HepG2 (cell line): ENCODE results near the gene RHBDF2. TPM values are rescaled to one million over a fixed set of nuclear protein-coding genes. Genes with fewer than 3 reads are reported as not detected.

Source experiments
- IRF2 ChIP-seq: IDR thresholded peaks from 2 replicates; pipeline ENCODE4 v1.6.1; 2018; ENCODE audit warnings: missing genetic modification reagents, missing compliant biosample characterization
- JUN ChIP-seq: sonication (generic); formaldehyde crosslinking; IDR thresholded peaks from 2 replicates; pipeline ENCODE4 v1.4.0; 2020; ENCODE audit warnings: mild to moderate bottlenecking, missing genetic modification reagents
- KLF15 ChIP-seq: sonication (generic); formaldehyde crosslinking; IDR thresholded peaks from 2 replicates; pipeline ENCODE4 v1.8.1; 2023; ENCODE audit warnings: borderline replicate concordance, mild to moderate bottlenecking, inconsistent platforms, missing genetic modification reagents, mixed read lengths
- PPARG ChIP-seq: conservative IDR thresholded peaks from 2 replicates; pipeline ENCODE4 v1.6.1; 2016; ENCODE audit warnings: missing biosample characterization, missing genetic modification reagents
- RFXANK ChIP-seq: IDR thresholded peaks from 2 replicates; pipeline ENCODE4 v1.6.1; 2016
- SOX6 ChIP-seq, 2 experiments: fragments of 450-650 bp in 1 of 2; sonication (generic) in 1 of 2; formaldehyde crosslinking in 1 of 2; IDR thresholded peaks; 2 replicates each; pipeline versions ENCODE4 v1.4.0 to v1.6.1; 2017 to 2020; ENCODE audit warnings: antibody characterized with exemption in 1 of 2, mild to moderate bottlenecking in 1 of 2, missing genetic modification reagents in 1 of 2
- SP1 ChIP-seq, 2 experiments: fragments of 450-650 bp in 1 of 2; sonication (generic) in 1 of 2; formaldehyde crosslinking in 1 of 2; IDR thresholded peaks; 2 replicates each; pipeline versions ENCODE4 v1.4.0 to v1.6.1; 2016 to 2020; ENCODE audit warnings: missing genetic modification reagents in 1 of 2
- ZBTB21 ChIP-seq: sonication (generic); formaldehyde crosslinking; IDR thresholded peaks from 2 replicates; pipeline ENCODE4 v1.4.0; 2020; ENCODE audit warnings: missing genetic modification reagents
- ZFYVE20 ChIP-seq: sonication (generic); formaldehyde crosslinking; IDR thresholded peaks from 2 replicates; pipeline ENCODE4 v1.8.0; 2023; ENCODE audit warnings: low read depth, mild to moderate bottlenecking, moderate library complexity, missing genetic modification reagents, borderline replicate concordance
- ZNF232 ChIP-seq: sonication (generic); formaldehyde crosslinking; IDR thresholded peaks from 2 replicates; pipeline ENCODE4 v1.4.0; 2020; ENCODE audit warnings: missing genetic modification reagents, borderline replicate concordance
- ZNF547 ChIP-seq: sonication (generic); formaldehyde crosslinking; IDR thresholded peaks from 2 replicates; pipeline ENCODE4 v1.5.1; 2020; ENCODE audit warnings: mild to moderate bottlenecking, missing genetic modification reagents
- ZNF724P ChIP-seq: sonication (generic); formaldehyde crosslinking; IDR thresholded peaks from 2 replicates; pipeline ENCODE4 v1.8.0; 2022; ENCODE audit warnings: missing genetic modification reagents, borderline replicate concordance
- ZNF776 ChIP-seq: sonication (generic); formaldehyde crosslinking; IDR thresholded peaks from 2 replicates; pipeline ENCODE4 v1.4.0; 2020; ENCODE audit warnings: mild to moderate bottlenecking, missing genetic modification reagents
- polyA plus RNA-seq, 8 experiments: library from polyadenylated mRNA; depleted of rRNA in 3 of 8; stranded (reverse) in 7 of 8; unstranded in 1 of 8; fragments of >200 nt; fragmentation: Illumina TruSeq in 4 of 8; extraction: Trizol in 4 of 8; gene quantifications; 2 replicates each; pipeline versions ENCODE4 v1.2.1 to v1.2.3, GENCODE V29; 2011 to 2016; ENCODE audit warnings: low read depth in 4 of 8, missing spikeins in 1 of 8, mixed read lengths in 1 of 8; ENCODE audit not compliant: insufficient read depth in 1 of 8
- total RNA-seq, 5 experiments: library from RNA; depleted of rRNA; stranded (reverse); fragments of >200 nt; fragmentation: Illumina TruSeq; extraction: Trizol; gene quantifications; 2 replicates each; pipeline ENCODE4 v1.2.3, GENCODE V29; 2016; ENCODE audit warnings: low read depth in 1 of 5
- TF ChIP-seq, protein P1 (sequence below): sonication (generic); formaldehyde crosslinking; IDR thresholded peaks from 2 replicates; pipeline ENCODE4 v1.4.0; 2020; ENCODE audit warnings: mild to moderate bottlenecking, missing genetic modification reagents
- TF ChIP-seq, protein P2 (sequence below): sonication (generic); formaldehyde crosslinking; IDR thresholded peaks from 2 replicates; pipeline ENCODE4 v1.8.0; 2022; ENCODE audit warnings: mild to moderate bottlenecking, missing genetic modification reagents
- TF ChIP-seq, protein P3 (sequence below): sonication (generic); formaldehyde crosslinking; IDR thresholded peaks from 2 replicates; pipeline ENCODE4 v1.4.0; 2020; ENCODE audit warnings: missing genetic modification reagents
- TF ChIP-seq, protein P4 (sequence below): sonication (generic); formaldehyde crosslinking; IDR thresholded peaks from 2 replicates; pipeline ENCODE4 v1.4.0; 2020; ENCODE audit warnings: mild to moderate bottlenecking, missing genetic modification reagents
- TF ChIP-seq, protein P5 (sequence below): sonication (generic); formaldehyde crosslinking; IDR thresholded peaks from 2 replicates; pipeline ENCODE4 v1.4.0; 2020; ENCODE audit warnings: missing genetic modification reagents, low read depth, mild to moderate bottlenecking, borderline replicate concordance
- TF ChIP-seq, protein P6 (sequence below): sonication (generic); formaldehyde crosslinking; IDR thresholded peaks from 2 replicates; pipeline ENCODE4 v1.4.0; 2020; ENCODE audit warnings: missing genetic modification reagents

RHBDF2 gene
- total and polyA plus RNA-seq, 2 of the 13 experiments (the other 11 are each of a cell fraction or from before 2014, with no cell fraction given): 7.8 to 24.2 TPM

DNA sequence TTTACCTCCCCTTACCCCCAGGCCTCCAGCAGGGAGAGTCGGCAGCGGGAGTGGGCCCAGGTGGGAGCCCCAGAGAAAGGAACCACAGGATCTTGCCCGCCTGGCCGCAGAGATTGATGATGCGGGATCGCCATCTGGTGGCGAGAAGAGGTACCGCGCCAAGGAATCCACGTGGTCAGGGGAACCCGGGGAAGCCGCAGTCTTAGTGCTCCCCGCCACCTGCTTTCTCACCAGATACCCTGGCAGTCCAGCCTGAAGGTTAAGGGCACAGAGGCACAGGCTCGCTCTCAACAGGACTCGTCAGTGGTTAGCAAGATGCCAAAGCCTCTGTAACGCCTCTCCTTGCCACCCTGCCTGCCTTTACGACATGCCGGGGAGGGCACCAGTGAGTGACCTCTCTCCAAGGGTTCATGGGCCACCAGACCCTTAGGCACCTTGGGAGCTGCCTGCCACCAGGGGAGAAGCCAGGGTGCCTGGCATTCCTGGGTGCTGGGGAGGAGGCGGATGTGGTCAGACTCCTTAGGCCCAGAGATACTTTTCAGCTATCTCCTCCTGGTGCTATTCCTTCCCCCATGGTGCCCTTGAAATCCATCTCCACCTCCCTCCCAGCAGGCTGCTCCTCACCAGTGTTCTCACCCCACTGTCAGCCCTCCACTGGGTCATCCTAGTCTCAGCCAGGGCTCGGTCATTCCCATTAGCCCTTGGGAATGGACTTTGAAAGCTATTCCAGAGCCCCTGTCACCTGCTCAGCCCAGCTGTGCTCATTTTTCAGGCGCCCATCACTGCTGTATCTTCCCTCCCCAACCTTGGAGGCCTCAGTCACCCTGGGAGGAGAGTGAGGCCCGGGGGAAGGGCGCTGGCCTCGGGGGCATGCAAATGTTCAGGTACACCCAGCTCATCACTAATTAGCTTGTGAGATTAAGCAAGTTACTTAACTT is 5.5 kb upstream of the RHBDF2 start (continued):
- TF ChIP-seq, protein P1, sequence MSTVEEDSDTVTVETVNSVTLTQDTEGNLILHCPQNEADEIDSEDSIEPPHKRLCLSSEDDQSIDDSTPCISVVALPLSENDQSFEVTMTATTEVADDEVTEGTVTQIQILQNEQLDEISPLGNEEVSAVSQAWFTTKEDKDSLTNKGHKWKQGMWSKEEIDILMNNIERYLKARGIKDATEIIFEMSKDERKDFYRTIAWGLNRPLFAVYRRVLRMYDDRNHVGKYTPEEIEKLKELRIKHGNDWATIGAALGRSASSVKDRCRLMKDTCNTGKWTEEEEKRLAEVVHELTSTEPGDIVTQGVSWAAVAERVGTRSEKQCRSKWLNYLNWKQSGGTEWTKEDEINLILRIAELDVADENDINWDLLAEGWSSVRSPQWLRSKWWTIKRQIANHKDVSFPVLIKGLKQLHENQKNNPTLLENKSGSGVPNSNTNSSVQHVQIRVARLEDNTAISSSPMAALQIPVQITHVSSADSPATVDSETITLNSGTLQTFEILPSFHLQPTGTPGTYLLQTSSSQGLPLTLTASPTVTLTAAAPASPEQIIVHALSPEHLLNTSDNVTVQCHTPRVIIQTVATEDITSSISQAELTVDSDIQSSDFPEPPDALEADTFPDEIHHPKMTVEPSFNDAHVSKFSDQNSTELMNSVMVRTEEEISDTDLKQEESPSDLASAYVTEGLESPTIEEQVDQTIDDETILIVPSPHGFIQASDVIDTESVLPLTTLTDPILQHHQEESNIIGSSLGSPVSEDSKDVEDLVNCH (CRISPR knock-in tag): no peak
- no peak for TF ChIP-seq RFXANK (CRISPR knock-in tag)
- no peak for TF ChIP-seq SOX6 (IDR thresholded peaks at IDR 0.05)
- TF ChIP-seq SOX6 (CRISPR knock-in tag; IDR thresholded peaks at IDR 0.05): peak; percentile 37
- TF ChIP-seq JUN: no peak
- no peak for TF ChIP-seq ZBTB21
- TF ChIP-seq ZNF776 (CRISPR knock-in tag): 0 out of 2 replicates have a peak, but pooled peaks have one; percentile 22
- TF ChIP-seq, protein P2, sequence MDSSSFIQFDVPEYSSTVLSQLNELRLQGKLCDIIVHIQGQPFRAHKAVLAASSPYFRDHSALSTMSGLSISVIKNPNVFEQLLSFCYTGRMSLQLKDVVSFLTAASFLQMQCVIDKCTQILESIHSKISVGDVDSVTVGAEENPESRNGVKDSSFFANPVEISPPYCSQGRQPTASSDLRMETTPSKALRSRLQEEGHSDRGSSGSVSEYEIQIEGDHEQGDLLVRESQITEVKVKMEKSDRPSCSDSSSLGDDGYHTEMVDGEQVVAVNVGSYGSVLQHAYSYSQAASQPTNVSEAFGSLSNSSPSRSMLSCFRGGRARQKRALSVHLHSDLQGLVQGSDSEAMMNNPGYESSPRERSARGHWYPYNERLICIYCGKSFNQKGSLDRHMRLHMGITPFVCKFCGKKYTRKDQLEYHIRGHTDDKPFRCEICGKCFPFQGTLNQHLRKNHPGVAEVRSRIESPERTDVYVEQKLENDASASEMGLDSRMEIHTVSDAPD (CRISPR knock-in tag): no peak; the same call in 1 of the 2 replicates
- 0 out of 2 replicates have a peak, but pooled peaks have one; percentile 39 for TF ChIP-seq ZNF724P (CRISPR knock-in tag)
- TF ChIP-seq, protein P3, sequence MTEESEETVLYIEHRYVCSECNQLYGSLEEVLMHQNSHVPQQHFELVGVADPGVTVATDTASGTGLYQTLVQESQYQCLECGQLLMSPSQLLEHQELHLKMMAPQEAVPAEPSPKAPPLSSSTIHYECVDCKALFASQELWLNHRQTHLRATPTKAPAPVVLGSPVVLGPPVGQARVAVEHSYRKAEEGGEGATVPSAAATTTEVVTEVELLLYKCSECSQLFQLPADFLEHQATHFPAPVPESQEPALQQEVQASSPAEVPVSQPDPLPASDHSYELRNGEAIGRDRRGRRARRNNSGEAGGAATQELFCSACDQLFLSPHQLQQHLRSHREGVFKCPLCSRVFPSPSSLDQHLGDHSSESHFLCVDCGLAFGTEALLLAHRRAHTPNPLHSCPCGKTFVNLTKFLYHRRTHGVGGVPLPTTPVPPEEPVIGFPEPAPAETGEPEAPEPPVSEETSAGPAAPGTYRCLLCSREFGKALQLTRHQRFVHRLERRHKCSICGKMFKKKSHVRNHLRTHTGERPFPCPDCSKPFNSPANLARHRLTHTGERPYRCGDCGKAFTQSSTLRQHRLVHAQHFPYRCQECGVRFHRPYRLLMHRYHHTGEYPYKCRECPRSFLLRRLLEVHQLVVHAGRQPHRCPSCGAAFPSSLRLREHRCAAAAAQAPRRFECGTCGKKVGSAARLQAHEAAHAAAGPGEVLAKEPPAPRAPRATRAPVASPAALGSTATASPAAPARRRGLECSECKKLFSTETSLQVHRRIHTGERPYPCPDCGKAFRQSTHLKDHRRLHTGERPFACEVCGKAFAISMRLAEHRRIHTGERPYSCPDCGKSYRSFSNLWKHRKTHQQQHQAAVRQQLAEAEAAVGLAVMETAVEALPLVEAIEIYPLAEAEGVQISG (CRISPR knock-in tag): peak; percentile 54
- TF ChIP-seq ZNF547 (CRISPR knock-in tag): peak; percentile 49; the same call in 1 of the 2 replicates
- peak; percentile 58; the same call in 1 of the 2 replicates for TF ChIP-seq ZNF232 (CRISPR knock-in tag)
- TF ChIP-seq KLF15: no peak
- TF ChIP-seq ZFYVE20: no peak
- TF ChIP-seq, protein P4, sequence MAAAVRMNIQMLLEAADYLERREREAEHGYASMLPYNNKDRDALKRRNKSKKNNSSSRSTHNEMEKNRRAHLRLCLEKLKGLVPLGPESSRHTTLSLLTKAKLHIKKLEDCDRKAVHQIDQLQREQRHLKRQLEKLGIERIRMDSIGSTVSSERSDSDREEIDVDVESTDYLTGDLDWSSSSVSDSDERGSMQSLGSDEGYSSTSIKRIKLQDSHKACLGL (CRISPR knock-in tag): peak; percentile 90; the same call in 1 of the 2 replicates
- no peak for TF ChIP-seq SP1 (IDR thresholded peaks at IDR 0.05)
- TF ChIP-seq SP1 (CRISPR knock-in tag; IDR thresholded peaks at IDR 0.05): peak; percentile 40; the same call in 1 of the 2 replicates
- TF ChIP-seq, protein P5, sequence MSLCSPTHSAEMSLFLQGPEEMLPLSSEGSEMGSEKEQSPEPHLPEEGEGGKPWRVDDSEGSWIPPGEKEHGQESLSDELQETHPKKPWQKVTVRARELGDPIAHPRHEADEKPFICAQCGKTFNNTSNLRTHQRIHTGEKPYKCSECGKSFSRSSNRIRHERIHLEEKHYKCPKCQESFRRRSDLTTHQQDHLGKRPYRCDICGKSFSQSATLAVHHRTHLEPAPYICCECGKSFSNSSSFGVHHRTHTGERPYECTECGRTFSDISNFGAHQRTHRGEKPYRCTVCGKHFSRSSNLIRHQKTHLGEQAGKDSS: peak; percentile 65; the same call in 1 of the 2 replicates
- TF ChIP-seq, protein P6, sequence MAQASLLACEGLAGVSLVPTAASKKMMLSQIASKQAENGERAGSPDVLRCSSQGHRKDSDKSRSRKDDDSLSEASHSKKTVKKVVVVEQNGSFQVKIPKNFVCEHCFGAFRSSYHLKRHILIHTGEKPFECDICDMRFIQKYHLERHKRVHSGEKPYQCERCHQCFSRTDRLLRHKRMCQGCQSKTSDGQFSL: no peak
- peak; percentile 89; the same call in 1 of the 2 replicates for TF ChIP-seq IRF2 (CRISPR knock-in tag)
- no peak; the same call in 1 of the 2 replicates for TF ChIP-seq PPARG (CRISPR knock-in tag)
